GM10248 (cell line): ENCODE measurements around the gene VAV2.

Experiments
- CTCF ChIA-PET: fragments of 300-600 bp; sonication (Branson Sonifier 250); formaldehyde crosslinking; extraction: SDS; loops from one replicate; lab custom pipeline; 2021; ENCODE audit warnings: antibody characterized with exemption; lab: Yijun Ruan, JAX
- POLR2A ChIA-PET: fragments of 350-650 bp; sonication (Branson Sonifier 250); formaldehyde crosslinking; extraction: SDS; loops from one replicate; lab custom pipeline; 2020; ENCODE audit warnings: antibody characterized with exemption; lab: Yijun Ruan, JAX
- DNase-seq: peaks from one replicate; pipeline ENCODE4 v3.0.0; 2012; ENCODE audit errors: extremely low spot score
- CTCF ChIP-seq: IDR thresholded peaks from 2 replicates; pipeline ENCODE4 v1.5.1; 2012; ENCODE audit warnings: mild to moderate bottlenecking, low read depth; ENCODE audit errors: extremely low read depth, missing control alignments, control extremely low read depth

The VAV2 gene

GRCh38 chr9:133786371-133786753 lies 205.8 kb downstream of the VAV2 start:
- POLR2A ChIA-PET: no interaction called here
- TF ChIP-seq CTCF: no peak
- CTCF ChIA-PET: interaction anchor here (1.0 to 11.3 kb wide), 3 partner anchors 17 to 208 kb away, joined by 3 to 186 read pairs (median 3); no protein-coding TSS in a partner anchor
- peak; percentile 75 for DNase-seq

GRCh38 chr9:133785753-133786370 lies 206.3 kb downstream of the VAV2 start:
- no peak for TF ChIP-seq CTCF
- ChIA-PET POLR2A (no interaction called here), CTCF (interaction anchor here (11.3 kb wide), 1 partner anchor 208 kb away, joined by 186 read pairs; no protein-coding TSS in a partner anchor)
- DNase-seq: no peak

GRCh38 chr9:133784731-133785561 lies 207.2 kb downstream of the VAV2 start:
- POLR2A ChIA-PET: no interaction called here
- no peak for TF ChIP-seq CTCF
- CTCF ChIA-PET: interaction anchor here (1.1 to 11.3 kb wide), 4 partner anchors 14 to 314 kb away, joined by 3 to 186 read pairs (median 40); no protein-coding TSS in a partner anchor
- no peak for DNase-seq

GRCh38 chr9:133783331-133783731 lies 208.8 kb downstream of the VAV2 start:
- ChIA-PET CTCF (interaction anchor here (1.3 to 11.3 kb wide), 5 partner anchors 12 to 316 kb away, joined by 3 to 186 read pairs (median 25); no protein-coding TSS in a partner anchor), POLR2A (no interaction called here)
- DNase-seq: no peak
- TF ChIP-seq CTCF: no peak

GRCh38 chr9:133782157-133783130 lies 209.7 kb downstream of the VAV2 start:
- CTCF ChIA-PET: interaction anchor here (0.7 to 11.3 kb wide), 20 partner anchors 10 to 317 kb away, joined by 3 to 186 read pairs (median 4); partner anchors contain the start of gene SARDH

More at GRCh38 chr9:133782157-133783130, 209.7 kb downstream of the VAV2 start:
- DNase-seq: peak; percentile 76
- peak; percentile 88 for TF ChIP-seq CTCF
- POLR2A ChIA-PET: no interaction called here
